ENCODE results near the gene GBE1. TPM values are rescaled to one million over a fixed set of nuclear protein-coding genes. Genes with fewer than 3 reads are reported as not detected.

GBE1 gene
- total RNA-seq, 4 donors from 2014 or later, result 22.2 to 27.8 (median 25.3) TPM

GRCh38 chr3:81477740-81478139 lies 283.7 kb downstream of the GBE1 start:
- H3K27me3 ChIP-seq, result no peaks in the 10 kb centered on the region
- peaks cover 0 to 6% (median 0%) of the 10 kb centered on the region in 4 donors for H3K4me1 ChIP-seq
- intact Hi-C loops (cut with DNase I), result no loop called here
- no peaks in the 10 kb centered on the region for H3K36me3 ChIP-seq
- H3K9me3 ChIP-seq, result no peaks in the 10 kb centered on the region
- WGBS, result 87% methylated on average over 2 of the region's 2 CpGs
- DNase-seq (ENCODE audit: extremely low spot score), result no peak
- no peak overlapping the region for H3K27ac ChIP-seq (replicated peaks in 1 of 4)
- H3K4me3 ChIP-seq, result no peak overlapping the region
- TF ChIP-seq POLR2A (IDR thresholded peaks at IDR 0.05; ENCODE audit: low read depth) (no peak), EP300 (IDR thresholded peaks at IDR 0.05) (no peak), CTCF (IDR thresholded peaks at IDR 0.05) (no peak), POLR2AphosphoS5 (IDR thresholded peaks at IDR 0.05) (no peak)

- intact Hi-C loops (cut with DNase I), result no loop called here
- TF ChIP-seq CTCF (IDR thresholded peaks at IDR 0.05), result no peak
- TF ChIP-seq POLR2AphosphoS5 (IDR thresholded peaks at IDR 0.05), result no peak
- H3K36me3 ChIP-seq, result no peaks in the 10 kb centered on the region
- DNase-seq (ENCODE audit: extremely low spot score), result no peak
- no peak overlapping the region for H3K4me3 ChIP-seq
- H3K27me3 ChIP-seq, result no peaks in the 10 kb centered on the region
- H3K4me1 ChIP-seq, result peaks cover 0 to 6% (median 0%) of the 10 kb centered on the region in 4 donors
- WGBS, result 34% methylated on average over 4 of the region's 4 CpGs
- no peaks in the 10 kb centered on the region for H3K9me3 ChIP-seq
- no peak overlapping the region for H3K27ac ChIP-seq (replicated peaks in 1 of 4)
Observed at GRCh38 chr3:81476692-81477091, 284.8 kb downstream of the GBE1 start.

DNA sequence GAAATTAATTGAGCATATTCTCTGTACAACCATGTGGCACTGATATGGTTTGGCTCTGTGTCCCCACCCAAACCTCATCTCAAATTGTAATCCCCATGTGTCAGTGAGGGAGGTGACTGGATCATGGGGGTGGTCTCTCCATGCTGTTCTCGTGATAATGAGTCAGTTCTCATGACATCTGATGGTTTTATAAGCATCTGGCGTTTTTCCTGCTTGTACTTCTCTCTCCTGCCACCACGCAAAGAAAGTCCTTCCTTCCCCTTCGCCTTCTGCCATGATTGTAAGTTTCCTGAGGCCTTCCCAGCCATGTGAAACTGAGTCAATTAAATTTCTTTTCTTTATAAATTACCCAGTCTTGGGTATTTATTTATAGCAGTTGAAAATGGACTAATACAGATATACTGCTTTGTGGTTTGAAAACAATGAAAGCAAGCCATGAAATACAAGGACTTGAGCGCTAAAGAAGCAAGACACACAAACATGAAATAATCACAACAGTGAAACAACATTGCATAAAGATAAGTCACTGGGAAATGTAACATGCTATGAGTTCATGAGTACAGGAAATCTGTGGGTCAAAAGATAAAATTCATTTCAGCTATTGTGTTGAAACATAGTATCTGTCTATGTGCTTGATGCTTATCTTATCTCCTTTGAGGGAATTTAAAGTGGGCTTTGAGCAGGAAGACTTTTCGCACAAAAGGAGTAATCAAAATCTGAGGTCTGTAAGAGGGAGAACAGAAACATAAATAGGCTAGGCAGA lies 288.7 kb downstream of the GBE1 start:
- H3K27me3 ChIP-seq, result no peaks in the 10 kb centered on the region
- H3K36me3 ChIP-seq, result no peaks in the 10 kb centered on the region
- WGBS, result 81% methylated on average over 6 of the region's 6 CpGs
- no peaks in the 10 kb centered on the region for H3K9me3 ChIP-seq
- intact Hi-C loops (cut with DNase I), result no loop called here
- H3K4me1 ChIP-seq, result peaks cover 0 to 6% (median 0%) of the 10 kb centered on the region in 4 donors
- no peak overlapping the region for H3K27ac ChIP-seq (replicated peaks in 1 of 4)
- H3K4me3 ChIP-seq, result no peak overlapping the region
- no peak for DNase-seq (ENCODE audit: extremely low spot score)
- no peak for TF ChIP-seq EP300 (IDR thresholded peaks at IDR 0.05)
- no peak for TF ChIP-seq POLR2A (IDR thresholded peaks at IDR 0.05; ENCODE audit: low read depth)
- TF ChIP-seq POLR2AphosphoS5 (IDR thresholded peaks at IDR 0.05), result no peak

GRCh38 chr3:81470524-81471278 lies 290.7 kb downstream of the GBE1 start:
- DNase-seq (ENCODE audit: extremely low spot score), result no peak
- Histone ChIP-seq H3K4me3 (no peak overlapping the region), H3K9me3 (no peaks in the 10 kb centered on the region), H3K27ac (replicated peaks in 1 of 4) (no peak overlapping the region), H3K36me3 (no peaks in the 10 kb centered on the region), H3K4me1 (no peaks in the 10 kb centered on the region), H3K27me3 (no peaks in the 10 kb centered on the region)
- 64% methylated on average over 3 of the region's 3 CpGs for WGBS
- no peak for TF ChIP-seq EP300 (IDR thresholded peaks at IDR 0.05)
- intact Hi-C loops (cut with DNase I), result no loop called here

DNA sequence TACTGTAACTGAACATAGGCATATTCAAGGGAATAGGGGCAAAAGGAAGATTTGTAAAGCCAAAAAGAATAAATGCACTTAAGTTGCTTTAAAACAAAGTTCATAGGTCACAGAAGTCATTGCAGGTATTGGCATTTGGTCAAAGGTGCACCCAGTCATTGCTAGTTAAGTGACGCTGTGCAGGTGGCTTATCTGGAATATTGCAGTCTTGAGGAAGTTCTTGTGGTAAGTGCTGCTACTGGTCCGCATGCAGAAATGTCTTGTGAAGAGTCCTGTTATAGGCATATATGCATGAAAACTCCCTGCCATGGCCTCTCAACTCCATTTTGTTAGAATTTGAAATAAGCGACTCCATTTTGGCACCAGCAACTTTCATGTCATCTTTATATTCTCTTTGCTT lies 293.1 kb downstream of the GBE1 start:
- Histone ChIP-seq H3K4me3 (no peak overlapping the region), H3K4me1 (peaks cover 0 to 2% (median under 1%) of the 10 kb centered on the region in 4 donors), H3K27me3 (no peaks in the 10 kb centered on the region), H3K27ac (replicated peaks in 1 of 4) (no peak overlapping the region), H3K36me3 (no peaks in the 10 kb centered on the region), H3K9me3 (no peaks in the 10 kb centered on the region)
- WGBS, result 96% methylated on average over 3 of the region's 3 CpGs
- intact Hi-C loops (cut with DNase I), result no loop called here
- no peak for DNase-seq (ENCODE audit: extremely low spot score)
- TF ChIP-seq EP300 (IDR thresholded peaks at IDR 0.05), result no peak
- no peak for TF ChIP-seq CTCF (IDR thresholded peaks at IDR 0.05)
- no peak for TF ChIP-seq POLR2A (IDR thresholded peaks at IDR 0.05; ENCODE audit: low read depth)
- TF ChIP-seq POLR2AphosphoS5 (IDR thresholded peaks at IDR 0.05), result no peak
